Vagina (tissue), 2 donors: Measurements from ENCODE around the gene KDM4B.

Experiments used
- POLR2A ChIP-seq, 2 donors: fragments of 450-650 bp; IDR thresholded peaks; one replicate each; pipeline ENCODE4 v1.6.1; 2017; ENCODE audit warnings: antibody characterized with exemption in 2 of 2, mild to moderate bottlenecking in 2 of 2, moderate library complexity in 2 of 2
- POLR2AphosphoS5 ChIP-seq, 2 donors: sonication (generic); formaldehyde crosslinking; IDR thresholded peaks; one replicate each; pipeline ENCODE4 v1.9.0; 2017; ENCODE audit warnings: antibody characterized with exemption in 2 of 2, mild to moderate bottlenecking in 2 of 2, low read depth in 1 of 2; ENCODE audit not compliant: insufficient read depth in 1 of 2
- TF ChIP-seq, protein P1 (sequence below), 3 experiments: fragments of 450-650 bp in 2 of 3; fragments of 200-600 bp in 1 of 3; sonication (generic) in 1 of 3; IDR thresholded peaks; one replicate each; pipeline ENCODE4 v1.5.1; 2017 to 2019; ENCODE audit warnings: antibody characterized with exemption in 3 of 3, mild to moderate bottlenecking in 2 of 3, moderate library complexity in 2 of 3

DNA sequence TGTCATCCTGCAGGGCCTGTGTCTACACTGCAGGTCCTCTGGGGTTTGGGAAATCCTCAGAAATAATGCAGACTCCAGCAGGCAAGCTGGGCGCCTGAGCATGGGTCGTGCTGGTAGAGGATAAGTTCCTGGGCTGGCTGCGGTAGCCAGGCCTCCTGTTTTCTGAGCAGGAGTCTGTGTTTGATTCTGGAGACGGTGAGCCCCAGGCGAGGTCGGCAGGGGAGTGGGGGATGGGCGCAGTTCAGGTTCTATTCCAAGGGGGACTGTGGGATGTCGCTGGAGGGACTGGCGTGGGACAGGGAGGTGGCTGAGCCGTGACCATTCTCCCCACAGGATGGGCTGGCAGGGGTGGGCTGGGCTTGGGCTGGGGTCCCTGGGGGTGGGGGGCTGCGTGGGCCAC lies 154.7 kb downstream of the KDM4B start:
- TF ChIP-seq, protein P1, sequence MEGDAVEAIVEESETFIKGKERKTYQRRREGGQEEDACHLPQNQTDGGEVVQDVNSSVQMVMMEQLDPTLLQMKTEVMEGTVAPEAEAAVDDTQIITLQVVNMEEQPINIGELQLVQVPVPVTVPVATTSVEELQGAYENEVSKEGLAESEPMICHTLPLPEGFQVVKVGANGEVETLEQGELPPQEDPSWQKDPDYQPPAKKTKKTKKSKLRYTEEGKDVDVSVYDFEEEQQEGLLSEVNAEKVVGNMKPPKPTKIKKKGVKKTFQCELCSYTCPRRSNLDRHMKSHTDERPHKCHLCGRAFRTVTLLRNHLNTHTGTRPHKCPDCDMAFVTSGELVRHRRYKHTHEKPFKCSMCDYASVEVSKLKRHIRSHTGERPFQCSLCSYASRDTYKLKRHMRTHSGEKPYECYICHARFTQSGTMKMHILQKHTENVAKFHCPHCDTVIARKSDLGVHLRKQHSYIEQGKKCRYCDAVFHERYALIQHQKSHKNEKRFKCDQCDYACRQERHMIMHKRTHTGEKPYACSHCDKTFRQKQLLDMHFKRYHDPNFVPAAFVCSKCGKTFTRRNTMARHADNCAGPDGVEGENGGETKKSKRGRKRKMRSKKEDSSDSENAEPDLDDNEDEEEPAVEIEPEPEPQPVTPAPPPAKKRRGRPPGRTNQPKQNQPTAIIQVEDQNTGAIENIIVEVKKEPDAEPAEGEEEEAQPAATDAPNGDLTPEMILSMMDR (IDR thresholded peaks at IDR 0.05), result no peak
- TF ChIP-seq POLR2AphosphoS5 (IDR thresholded peaks at IDR 0.05; ENCODE audit: insufficient read depth in 1 of 2, low read depth in 1 of 2) (no peak), POLR2A (IDR thresholded peaks at IDR 0.05) (no peak)
